ENCODE results near the gene CERK.

DNA sequence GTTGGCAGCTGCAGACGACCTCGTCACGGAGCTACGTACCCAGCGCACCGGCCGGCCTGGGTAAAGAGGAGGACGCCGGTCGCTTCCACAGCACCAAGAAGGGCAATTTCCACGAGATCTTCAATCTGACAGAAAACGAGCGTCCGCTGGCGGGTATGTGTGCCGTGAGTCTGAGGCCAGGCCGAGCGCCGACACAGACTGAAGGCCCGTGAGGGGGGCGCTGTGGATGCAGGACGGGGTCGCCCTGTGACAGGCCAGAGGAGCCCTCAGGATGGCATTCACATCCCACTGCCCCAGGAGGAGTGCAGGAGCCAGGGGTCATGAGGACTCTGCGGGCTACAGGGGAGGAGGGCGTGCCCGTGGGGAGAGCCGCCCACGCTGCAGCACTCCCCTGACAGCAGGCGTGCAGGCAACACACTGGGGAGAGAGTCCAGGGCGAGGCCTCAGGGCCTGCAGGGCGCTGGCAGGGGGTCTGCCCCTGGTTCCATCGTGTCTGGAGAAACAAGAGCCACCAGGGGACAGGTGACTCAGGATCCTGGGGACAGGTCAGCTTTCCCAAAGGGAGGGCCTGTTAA, 64.3 kb downstream of the CERK start:
- TF ChIP-seq, protein P1, sequence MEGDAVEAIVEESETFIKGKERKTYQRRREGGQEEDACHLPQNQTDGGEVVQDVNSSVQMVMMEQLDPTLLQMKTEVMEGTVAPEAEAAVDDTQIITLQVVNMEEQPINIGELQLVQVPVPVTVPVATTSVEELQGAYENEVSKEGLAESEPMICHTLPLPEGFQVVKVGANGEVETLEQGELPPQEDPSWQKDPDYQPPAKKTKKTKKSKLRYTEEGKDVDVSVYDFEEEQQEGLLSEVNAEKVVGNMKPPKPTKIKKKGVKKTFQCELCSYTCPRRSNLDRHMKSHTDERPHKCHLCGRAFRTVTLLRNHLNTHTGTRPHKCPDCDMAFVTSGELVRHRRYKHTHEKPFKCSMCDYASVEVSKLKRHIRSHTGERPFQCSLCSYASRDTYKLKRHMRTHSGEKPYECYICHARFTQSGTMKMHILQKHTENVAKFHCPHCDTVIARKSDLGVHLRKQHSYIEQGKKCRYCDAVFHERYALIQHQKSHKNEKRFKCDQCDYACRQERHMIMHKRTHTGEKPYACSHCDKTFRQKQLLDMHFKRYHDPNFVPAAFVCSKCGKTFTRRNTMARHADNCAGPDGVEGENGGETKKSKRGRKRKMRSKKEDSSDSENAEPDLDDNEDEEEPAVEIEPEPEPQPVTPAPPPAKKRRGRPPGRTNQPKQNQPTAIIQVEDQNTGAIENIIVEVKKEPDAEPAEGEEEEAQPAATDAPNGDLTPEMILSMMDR (IDR thresholded peaks at IDR 0.05; ENCODE audit: low read depth, low read length), result no peak
- no peak for TF ChIP-seq EZH2phosphoT487 (IDR thresholded peaks at IDR 0.05; ENCODE audit: low read depth)

Data from OCI-LY3 (cell line).